CD4-positive, alpha-beta T cell (primary cell): ENCODE measurements around the gene PTTG2. TPM values are rescaled to one million over a fixed set of nuclear protein-coding genes. Genes with fewer than 3 reads are reported as not detected.

Experiments used
- ATAC-seq: fragments of 200-7000 bp; cut with Tn5 transposase; one replicate; pipeline ENCODE4 v1.10.0; 2022; ENCODE audit warnings: mild to moderate bottlenecking; ENCODE audit not compliant: poor library complexity
- CTCF ChIA-PET: fragments of 350-600 bp; sonication (Branson Sonifier 250); formaldehyde crosslinking; loops from one replicate; lab custom pipeline; 2021; ENCODE audit warnings: antibody characterized with exemption, inconsistent platforms; lab: Charles Lee
- POLR2A ChIA-PET: fragments of 350-600 bp; sonication (Branson Sonifier 250); formaldehyde crosslinking; loops from one replicate; lab custom pipeline; 2021; ENCODE audit warnings: antibody characterized with exemption, inconsistent platforms; lab: Charles Lee
- DNase-seq, 14 experiments: peaks; one replicate each; pipeline ENCODE4 v3.0.0-alpha.2; 2013 to 2020; ENCODE audit warnings: mixed read lengths in 2 of 14
- H3K27ac ChIP-seq, 2 donors: one replicate each; pipeline versions ENCODE4 v1.5.1 to v1.7.0; 2013; ENCODE audit warnings: low read length in 2 of 2, low read depth in 1 of 2, mild to moderate bottlenecking in 1 of 2
- H3K27me3 ChIP-seq, 2 experiments: 1 replicate in 1 of 2; 2 replicates in 1 of 2; pipeline versions ENCODE4 v1.6.1 to v1.7.0; 2013; ENCODE audit warnings: low read length in 2 of 2, control low read depth in 1 of 2, mild to moderate bottlenecking in 1 of 2, moderate library complexity in 1 of 2; ENCODE audit not compliant: insufficient read depth in 2 of 2, control insufficient read depth in 1 of 2
- H3K36me3 ChIP-seq: one replicate; pipeline ENCODE4 v1.6.1; 2013; ENCODE audit warnings: low read length, control low read depth; ENCODE audit not compliant: insufficient read depth
- H3K4me1 ChIP-seq: one replicate; pipeline ENCODE4 v1.6.1; 2013; ENCODE audit warnings: low read length, control low read depth; ENCODE audit not compliant: insufficient read depth
- H3K4me3 ChIP-seq: one replicate; pipeline ENCODE4 v1.5.1; 2013; ENCODE audit warnings: mild to moderate bottlenecking, low read length, moderate library complexity
- H3K9me3 ChIP-seq, 2 experiments: 1 replicate in 1 of 2; 2 replicates in 1 of 2; pipeline versions ENCODE4 v1.6.1 to v1.7.0; 2013; ENCODE audit warnings: low read length in 2 of 2, mild to moderate bottlenecking in 2 of 2, control low read depth in 1 of 2, moderate library complexity in 1 of 2; ENCODE audit not compliant: control insufficient read depth in 1 of 2, insufficient read depth in 1 of 2
- H3K27ac Mint-ChIP-seq: one replicate; pipeline ENCODE4 v1.8.0; 2020; ENCODE audit warnings: mixed read lengths
- H3K27me3 Mint-ChIP-seq: one replicate; pipeline ENCODE4 v1.8.0; 2021; ENCODE audit warnings: mixed read lengths
- H3K36me3 Mint-ChIP-seq: one replicate; pipeline ENCODE4 v1.8.0; 2021; ENCODE audit warnings: low read depth, mixed read lengths
- H3K4me1 Mint-ChIP-seq: one replicate; pipeline ENCODE4 v1.8.0; 2021; ENCODE audit warnings: low read depth, mixed read lengths
- H3K4me3 Mint-ChIP-seq: one replicate; pipeline ENCODE4 v1.8.0; 2020; ENCODE audit warnings: mild to moderate bottlenecking, mixed read lengths
- H3K9me3 Mint-ChIP-seq: one replicate; pipeline ENCODE4 v1.8.0; 2020; ENCODE audit warnings: mixed read lengths
- intact Hi-C, 2 experiments: fragments of 100-400 bp; cut with DNase I in 1 of 2; cut with micrococcal nuclease in 1 of 2; formaldehyde crosslinking; loops; one replicate each; pipeline versions ENCODE4 v1.15.1 to v1.9.0; 2023 to 2025; cut with DNase I, micrococcal nuclease
- total RNA-seq, 174 experiments: library from RNA in 2 of 174; stranded (reverse) in 2 of 174; gene quantifications; one replicate each; pipeline ENCODE4 v1.2.3 and lab custom pipeline; 2021 to 2026
- TF ChIP-seq, protein P1 (sequence below): fragments of 200-600 bp; IDR thresholded peaks from one replicate; pipeline ENCODE4 v1.8.0; 2022; ENCODE audit warnings: antibody characterized with exemption, mild to moderate bottlenecking

PTTG2 gene
- total RNA-seq, 2 experiments from 2014 or later = 0.55 to 1.3 TPM

DNA sequence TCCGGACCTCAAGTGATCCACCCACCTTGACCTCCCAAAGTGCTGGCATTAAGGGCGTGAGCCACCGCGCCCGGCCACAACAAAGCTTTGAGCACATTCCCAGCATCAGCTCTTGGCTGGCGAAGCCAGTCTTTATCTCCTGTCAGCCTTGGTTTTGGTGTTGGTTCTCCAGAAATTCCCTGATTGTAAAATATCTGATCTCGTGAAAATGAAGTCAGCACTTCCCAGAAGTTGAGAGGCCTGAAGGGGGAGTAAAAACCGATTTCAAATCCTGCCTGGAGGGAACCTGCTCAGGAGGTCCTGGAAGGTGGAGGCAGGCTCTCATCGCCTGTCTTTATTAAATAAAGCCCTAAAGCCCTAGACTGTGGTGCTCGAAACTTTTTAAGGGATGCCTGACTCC, 33.6 kb downstream of the PTTG2 start:
- Mint-ChIP-seq H3K27ac (no peak overlapping the region), H3K4me1 (peaks cover 59% of the 10 kb centered on the region), H3K4me3 (no peak overlapping the region), H3K36me3 (peaks cover 5% of the 10 kb centered on the region), H3K9me3 (no peaks in the 10 kb centered on the region), H3K27me3 (no peaks in the 10 kb centered on the region)
- Histone ChIP-seq H3K9me3 (no peaks in the 10 kb centered on the region), H3K36me3 (no peaks in the 10 kb centered on the region), H3K27me3 (no peaks in the 10 kb centered on the region), H3K4me1 (no peaks in the 10 kb centered on the region), H3K27ac (no peak overlapping the region), H3K4me3 (no peak overlapping the region)
- DNase-seq = no peak
- POLR2A ChIA-PET = no interaction called here
- TF ChIP-seq, protein P1, sequence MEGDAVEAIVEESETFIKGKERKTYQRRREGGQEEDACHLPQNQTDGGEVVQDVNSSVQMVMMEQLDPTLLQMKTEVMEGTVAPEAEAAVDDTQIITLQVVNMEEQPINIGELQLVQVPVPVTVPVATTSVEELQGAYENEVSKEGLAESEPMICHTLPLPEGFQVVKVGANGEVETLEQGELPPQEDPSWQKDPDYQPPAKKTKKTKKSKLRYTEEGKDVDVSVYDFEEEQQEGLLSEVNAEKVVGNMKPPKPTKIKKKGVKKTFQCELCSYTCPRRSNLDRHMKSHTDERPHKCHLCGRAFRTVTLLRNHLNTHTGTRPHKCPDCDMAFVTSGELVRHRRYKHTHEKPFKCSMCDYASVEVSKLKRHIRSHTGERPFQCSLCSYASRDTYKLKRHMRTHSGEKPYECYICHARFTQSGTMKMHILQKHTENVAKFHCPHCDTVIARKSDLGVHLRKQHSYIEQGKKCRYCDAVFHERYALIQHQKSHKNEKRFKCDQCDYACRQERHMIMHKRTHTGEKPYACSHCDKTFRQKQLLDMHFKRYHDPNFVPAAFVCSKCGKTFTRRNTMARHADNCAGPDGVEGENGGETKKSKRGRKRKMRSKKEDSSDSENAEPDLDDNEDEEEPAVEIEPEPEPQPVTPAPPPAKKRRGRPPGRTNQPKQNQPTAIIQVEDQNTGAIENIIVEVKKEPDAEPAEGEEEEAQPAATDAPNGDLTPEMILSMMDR = no peak
- CTCF ChIA-PET = no interaction called here
- intact Hi-C loops = no loop called here
- no peak for ATAC-seq

DNA sequence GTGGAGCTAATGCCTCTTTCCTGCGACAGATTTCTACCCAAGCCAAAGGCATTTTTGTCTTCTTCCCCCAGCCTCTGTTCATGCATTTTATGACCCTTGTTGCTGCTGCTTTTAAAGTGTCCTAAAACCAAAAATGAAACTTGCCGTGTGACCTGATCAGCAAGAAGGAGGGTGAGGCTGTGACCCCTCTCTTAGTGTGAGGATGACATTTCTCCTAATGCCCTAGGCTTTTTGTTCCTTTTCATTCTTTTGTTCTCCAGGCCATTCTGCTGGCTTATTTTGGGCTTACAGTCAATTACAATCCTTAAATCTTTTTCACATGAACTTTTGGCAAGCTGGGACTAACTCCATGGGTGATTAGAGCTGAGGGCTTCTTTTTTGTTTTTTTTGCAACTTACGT, 34.4 kb downstream of the PTTG2 start:
- no peaks in the 10 kb centered on the region for H3K27me3 Mint-ChIP-seq
- H3K4me1 ChIP-seq = peaks cover 3% of the 10 kb centered on the region
- H3K4me3 Mint-ChIP-seq = no peak overlapping the region
- H3K36me3 ChIP-seq = no peaks in the 10 kb centered on the region
- H3K4me3 ChIP-seq = no peak overlapping the region
- peaks cover 60% of the 10 kb centered on the region for H3K4me1 Mint-ChIP-seq
- H3K9me3 Mint-ChIP-seq = no peaks in the 10 kb centered on the region
- CTCF ChIA-PET = no interaction called here
- H3K27ac Mint-ChIP-seq = no peak overlapping the region
- ATAC-seq = no peak
- no peak overlapping the region for H3K27ac ChIP-seq
- POLR2A ChIA-PET = no interaction called here
- peaks cover 5% of the 10 kb centered on the region for H3K36me3 Mint-ChIP-seq
- TF ChIP-seq, protein P1 = no peak
- H3K9me3 ChIP-seq = no peaks in the 10 kb centered on the region
- H3K27me3 ChIP-seq = no peaks in the 10 kb centered on the region
- DNase-seq = no peak
- intact Hi-C loops = no loop called here

DNA sequence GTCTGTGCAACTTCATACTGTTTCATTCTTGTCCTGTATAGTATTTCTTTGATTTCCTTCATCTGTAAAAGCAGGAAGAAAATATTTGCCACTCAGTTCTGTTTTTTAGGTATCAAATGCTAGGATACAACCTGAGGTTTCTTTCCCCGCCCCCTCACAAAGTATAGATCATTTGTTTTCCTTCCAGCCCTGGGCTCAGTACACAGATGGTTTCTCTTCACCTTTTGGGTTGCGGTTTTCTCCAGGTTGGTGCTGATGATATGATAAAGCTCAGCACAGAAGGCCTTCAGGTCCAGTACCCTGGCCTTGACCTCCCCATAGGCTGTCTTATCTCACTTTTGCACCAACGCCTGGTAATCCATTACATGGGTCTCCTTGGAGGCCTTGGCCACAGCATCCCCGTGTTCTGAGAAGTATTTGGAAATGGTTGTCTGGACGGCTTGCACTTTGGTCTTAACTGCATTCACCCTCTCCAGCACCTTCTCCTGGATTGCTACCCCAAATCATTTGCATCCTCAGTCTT, 35.2 kb downstream of the PTTG2 start:
- Histone ChIP-seq H3K4me1 (peaks cover 3% of the 10 kb centered on the region), H3K4me3 (no peak overlapping the region), H3K36me3 (no peaks in the 10 kb centered on the region), H3K27ac (no peak overlapping the region), H3K27me3 (no peaks in the 10 kb centered on the region), H3K9me3 (no peaks in the 10 kb centered on the region)
- no peak for ATAC-seq
- Mint-ChIP-seq H3K27ac (no peak overlapping the region), H3K4me1 (peaks cover 62% of the 10 kb centered on the region), H3K36me3 (peaks cover 5% of the 10 kb centered on the region), H3K4me3 (no peak overlapping the region), H3K9me3 (no peaks in the 10 kb centered on the region), H3K27me3 (no peaks in the 10 kb centered on the region)
- DNase-seq = no peak
- TF ChIP-seq, protein P1 = no peak
- ChIA-PET POLR2A (no interaction called here), CTCF (no interaction called here)
- intact Hi-C loops = no loop called here
